SIG-M5 treated with dmso at 0.1 percent for 504 hours (cell line): Measurements from ENCODE around the gene PRR7.
A peak's percentile ranks its signal among the peaks of the same experiment; 100 is the strongest.

ENCODE experiments used
- DNase-seq: peaks from one replicate; lab custom pipeline; 2025; ENCODE audit not compliant: unreplicated experiment; lab: John Stamatoyannopoulos, UW

The PRR7 gene

GRCh38 chr5:177497292-177498012 is 50.8 kb downstream of the PRR7 start, which contains the start of gene PDLIM7:
TSS of gene PDLIM7 (minus strand) at chr5:177497604. CDS start at chr5:177496512, 1,092 bp downstream.
- peak; percentile 96 for DNase-seq

GRCh38 chr5:177498013-177498787 is 51.6 kb downstream of the PRR7 start:
- DNase-seq, result no peak

- DNase-seq, result no peak
Measured at GRCh38 chr5:177499842-177500241, 53.2 kb downstream of the PRR7 start.

- DNase-seq, result peak; percentile 74
Measured at GRCh38 chr5:177500685-177501522, 54.3 kb downstream of the PRR7 start.

GRCh38 chr5:177501874-177502678 is 55.5 kb downstream of the PRR7 start:
- peak; percentile 70 for DNase-seq

GRCh38 chr5:177502886-177503285 is 56.3 kb downstream of the PRR7 start:
- no peak for DNase-seq

GRCh38 chr5:177503351-177504085 is 56.9 kb downstream of the PRR7 start:
- no peak for DNase-seq

- DNase-seq, result no peak
Measured at GRCh38 chr5:177504086-177505056, 57.8 kb downstream of the PRR7 start.

GRCh38 chr5:177505075-177505474 is 58.5 kb downstream of the PRR7 start:
- DNase-seq, result no peak
